Measurements from ENCODE around the gene ALDH1L1. TPM values are rescaled to one million over a fixed set of nuclear protein-coding genes. Genes with fewer than 3 reads are reported as not detected.
A peak's percentile ranks its signal among the peaks of the same experiment; 100 is the strongest.

Gene ALDH1L1
- total and polyA plus RNA-seq, 2 of the 13 experiments (the other 11 are each of a cell fraction or from before 2014, with no cell fraction given): 11.2 to 28.7 TPM

- TF ChIP-seq ZNF18 (CRISPR knock-in tag; IDR thresholded peaks at IDR 0.05; ENCODE audit: insufficient replicate concordance) (peak; percentile 63), PCBP1 (IDR thresholded peaks at IDR 0.05; ENCODE audit: borderline replicate concordance, low read depth, low read length) (no peak), ZNF567 (CRISPR knock-in tag; IDR thresholded peaks at IDR 0.05; ENCODE audit: borderline replicate concordance) (no peak), ZNF431 (CRISPR knock-in tag; IDR thresholded peaks at IDR 0.05; ENCODE audit: borderline replicate concordance, low read depth) (no peak; the same call in 1 of the 2 replicates), PATZ1 (CRISPR knock-in tag; IDR thresholded peaks at IDR 0.05) (peak; percentile 88), ISL2 (CRISPR knock-in tag; IDR thresholded peaks at IDR 0.05) (no peak), FOXP4 (CRISPR knock-in tag; IDR thresholded peaks at IDR 0.05) (0 out of 2 replicates have a peak, but pooled peaks have one; percentile 9), RAD51 (IDR thresholded peaks at IDR 0.05; ENCODE audit: borderline replicate concordance) (no peak), POGK (CRISPR knock-in tag; conservative IDR thresholded peaks at IDR 0.05) (no peak), ZNF816 (CRISPR knock-in tag; IDR thresholded peaks at IDR 0.05; ENCODE audit: borderline replicate concordance) (0 out of 2 replicates have a peak, but pooled peaks have one; percentile 15), SALL2 (CRISPR knock-in tag; IDR thresholded peaks at IDR 0.05) (peak; percentile 10; the same call in 1 of the 2 replicates), ZBTB26 (CRISPR knock-in tag; IDR thresholded peaks at IDR 0.05; ENCODE audit: borderline replicate concordance) (no peak)
Measured at GRCh38 chr3:126180477-126181397, at the start of gene ALDH1L1 (continued).

Measured in HepG2 (cell line).